GDM1 (cell line): ENCODE measurements around the gene RNASEH2B.
A peak's percentile ranks its signal among the peaks of the same experiment; 100 is the strongest.

Experiments used
- DNase-seq: peaks from one replicate; lab custom pipeline; 2025; lab: John Stamatoyannopoulos, UW

The RNASEH2B gene

GRCh38 chr13:50940509-50940908, 30.9 kb downstream of the RNASEH2B start:
- no peak for DNase-seq

- DNase-seq, result no peak
Observed at GRCh38 chr13:50941146-50941545, 31.6 kb downstream of the RNASEH2B start.

DNA sequence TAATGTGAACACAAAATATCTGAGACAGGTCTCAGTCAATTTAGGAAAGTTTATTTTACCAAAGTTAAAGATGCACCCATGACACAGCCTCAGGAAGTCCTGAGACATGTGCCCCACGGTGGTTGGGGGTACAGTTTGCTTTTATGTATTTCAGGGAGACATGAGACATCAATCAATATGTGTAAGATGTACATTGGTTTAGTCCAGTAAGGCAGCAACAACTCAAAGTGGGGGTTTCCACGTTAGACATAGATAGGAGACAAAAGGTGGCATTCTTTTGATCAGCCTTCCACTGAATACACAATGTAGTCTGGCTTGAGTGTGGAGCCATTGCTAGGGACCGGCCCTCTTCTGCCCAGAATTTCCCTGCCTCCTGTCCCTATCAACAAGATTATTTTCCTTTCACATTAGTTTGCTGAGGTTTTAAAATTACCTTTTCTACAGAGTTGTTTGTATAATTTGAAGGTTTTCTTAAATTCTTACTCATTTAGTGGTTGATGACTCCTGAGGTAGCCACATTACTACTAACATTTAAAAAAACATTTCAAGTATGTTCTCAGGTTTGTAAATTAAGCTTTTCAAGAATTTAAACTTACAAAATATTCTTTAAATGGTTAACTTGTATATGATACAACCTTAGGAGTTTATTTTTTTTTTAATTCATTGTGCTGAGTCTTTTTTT, 33.2 kb downstream of the RNASEH2B start:
- DNase-seq, result no peak

- DNase-seq, result no peak
Observed at GRCh38 chr13:50945669-50946068, 36.1 kb downstream of the RNASEH2B start.

- DNase-seq, result no peak
Observed at GRCh38 chr13:50948601-50949000, 39.0 kb downstream of the RNASEH2B start.

DNA sequence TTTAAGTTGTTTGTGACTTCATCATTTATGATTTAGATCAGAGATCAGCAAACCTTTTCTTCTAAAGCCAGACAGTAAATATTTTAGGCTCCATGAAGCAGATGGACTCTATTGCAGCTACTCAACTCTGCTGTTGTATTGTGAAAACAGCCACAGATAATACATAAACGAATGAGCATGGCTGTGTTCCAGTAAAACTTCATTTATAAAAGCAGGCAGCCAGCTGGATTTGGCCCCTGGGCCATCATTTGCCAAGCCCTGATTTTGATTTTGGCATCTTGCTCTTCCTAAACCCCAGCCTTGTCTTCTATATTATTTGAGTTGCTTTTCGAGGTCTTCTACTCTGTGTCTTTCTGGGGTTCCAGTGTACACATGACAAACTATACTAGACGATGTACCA, 41.3 kb downstream of the RNASEH2B start:
- no peak for DNase-seq

DNA sequence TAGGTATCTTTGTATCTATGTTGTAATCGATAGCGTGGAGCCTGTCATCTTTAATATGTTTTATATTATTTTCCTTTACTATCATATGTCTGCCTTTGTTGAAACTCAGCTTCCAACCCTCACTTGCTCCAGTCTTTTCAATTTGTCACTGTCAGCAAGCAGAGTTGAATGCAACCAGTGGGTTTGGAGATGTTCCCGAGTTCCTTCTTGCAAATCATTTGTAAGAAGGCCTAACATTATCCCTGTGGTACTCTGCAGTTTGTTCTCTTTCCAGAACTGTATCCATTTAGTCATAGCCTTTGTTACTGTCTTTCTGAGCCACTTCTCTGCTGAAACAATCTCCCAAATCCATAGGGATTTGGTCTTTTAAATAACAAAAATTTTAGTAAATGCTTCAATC, 41.8 kb downstream of the RNASEH2B start:
- no peak for DNase-seq

- no peak for DNase-seq
Observed at GRCh38 chr13:50955241-50955640, 45.6 kb downstream of the RNASEH2B start.

GRCh38 chr13:50955798-50956197, 46.2 kb downstream of the RNASEH2B start:
- no peak for DNase-seq

- no peak for DNase-seq
Observed at GRCh38 chr13:50957620-50958019, 48.0 kb downstream of the RNASEH2B start.

GRCh38 chr13:50969691-50970090, 60.1 kb downstream of the RNASEH2B start:
- peak; percentile 17 for DNase-seq

DNA sequence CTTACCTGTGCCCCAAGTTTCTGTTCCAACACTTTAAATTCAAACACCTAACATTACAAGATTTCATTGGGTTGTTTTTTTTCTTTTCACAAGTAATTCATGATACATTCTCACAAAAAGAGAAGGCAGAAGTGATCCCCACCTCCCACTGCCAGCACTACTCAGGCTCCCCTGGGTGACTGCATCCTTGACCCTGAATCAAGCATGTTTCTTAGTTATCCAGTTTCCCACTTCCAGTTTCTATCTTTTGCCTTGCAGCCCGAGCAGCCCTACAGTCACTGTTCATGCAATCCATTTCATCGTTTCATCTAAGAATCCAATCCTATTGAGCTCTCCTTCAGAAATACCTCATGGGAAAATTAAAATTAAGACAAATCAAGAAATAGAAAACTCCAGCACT, 61.4 kb downstream of the RNASEH2B start:
- no peak for DNase-seq

DNA sequence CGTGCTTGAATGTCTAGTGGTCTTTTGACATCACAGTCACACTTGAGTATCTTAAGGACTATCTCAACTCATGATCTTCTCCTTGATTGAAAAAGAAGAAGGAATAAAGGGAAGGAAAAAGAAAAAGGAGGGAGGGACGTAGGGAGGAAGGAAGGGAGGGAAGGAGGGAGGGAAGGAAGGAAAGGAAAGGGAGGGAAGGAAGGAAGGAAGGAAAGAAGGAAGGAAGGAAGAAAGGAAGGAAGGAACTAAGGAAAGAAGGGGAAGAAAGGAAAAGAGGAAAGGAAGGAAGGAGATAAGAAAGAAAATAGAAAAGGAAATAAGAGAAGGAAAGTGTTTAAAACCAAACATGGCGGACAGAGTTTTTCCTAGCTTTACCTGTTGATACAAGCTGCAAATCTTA, 64.7 kb downstream of the RNASEH2B start:
- no peak for DNase-seq

GRCh38 chr13:50979187-50979586, 69.6 kb downstream of the RNASEH2B start:
- DNase-seq, result peak; percentile 22

GRCh38 chr13:50981686-50982085, 72.1 kb downstream of the RNASEH2B start:
- no peak for DNase-seq

GRCh38 chr13:50989476-50989875, 79.9 kb downstream of the RNASEH2B start:
- DNase-seq, result no peak

DNA sequence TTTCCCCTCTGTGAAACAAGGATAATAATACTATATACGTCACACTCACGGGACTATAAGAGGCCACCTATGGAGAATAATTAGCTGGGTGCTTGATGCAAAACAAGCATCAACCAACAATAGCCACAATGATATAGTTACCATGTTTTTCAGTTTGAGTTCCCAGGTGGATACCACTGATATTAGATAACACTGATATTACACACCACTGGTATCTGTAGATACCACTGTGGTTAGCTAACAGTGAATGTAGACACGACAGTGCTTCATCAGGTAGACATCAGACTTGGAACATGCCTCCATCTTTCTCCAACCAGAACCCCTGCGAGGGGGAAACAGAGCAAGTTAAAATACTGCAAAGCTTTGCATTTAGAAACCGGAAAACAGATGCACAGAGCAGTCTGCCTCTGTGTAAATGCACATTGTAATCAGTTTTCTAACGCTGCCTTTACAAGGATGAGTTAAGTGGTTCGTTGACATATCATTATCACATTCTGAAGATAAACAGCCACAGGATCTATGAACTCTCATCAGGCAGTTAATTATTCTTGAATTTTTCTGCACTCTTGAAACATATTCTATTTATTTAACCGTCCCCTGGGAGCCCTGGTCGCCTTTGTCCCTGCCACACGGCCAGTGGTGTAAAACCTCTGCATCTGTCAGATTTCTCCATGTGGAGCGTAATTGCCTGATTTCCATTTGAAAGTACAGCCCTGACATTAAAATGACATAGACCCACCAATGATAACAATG, 80.7 kb downstream of the RNASEH2B start:
- DNase-seq, result no peak

GRCh38 chr13:50990818-50991506, 81.4 kb downstream of the RNASEH2B start:
- no peak for DNase-seq

DNA sequence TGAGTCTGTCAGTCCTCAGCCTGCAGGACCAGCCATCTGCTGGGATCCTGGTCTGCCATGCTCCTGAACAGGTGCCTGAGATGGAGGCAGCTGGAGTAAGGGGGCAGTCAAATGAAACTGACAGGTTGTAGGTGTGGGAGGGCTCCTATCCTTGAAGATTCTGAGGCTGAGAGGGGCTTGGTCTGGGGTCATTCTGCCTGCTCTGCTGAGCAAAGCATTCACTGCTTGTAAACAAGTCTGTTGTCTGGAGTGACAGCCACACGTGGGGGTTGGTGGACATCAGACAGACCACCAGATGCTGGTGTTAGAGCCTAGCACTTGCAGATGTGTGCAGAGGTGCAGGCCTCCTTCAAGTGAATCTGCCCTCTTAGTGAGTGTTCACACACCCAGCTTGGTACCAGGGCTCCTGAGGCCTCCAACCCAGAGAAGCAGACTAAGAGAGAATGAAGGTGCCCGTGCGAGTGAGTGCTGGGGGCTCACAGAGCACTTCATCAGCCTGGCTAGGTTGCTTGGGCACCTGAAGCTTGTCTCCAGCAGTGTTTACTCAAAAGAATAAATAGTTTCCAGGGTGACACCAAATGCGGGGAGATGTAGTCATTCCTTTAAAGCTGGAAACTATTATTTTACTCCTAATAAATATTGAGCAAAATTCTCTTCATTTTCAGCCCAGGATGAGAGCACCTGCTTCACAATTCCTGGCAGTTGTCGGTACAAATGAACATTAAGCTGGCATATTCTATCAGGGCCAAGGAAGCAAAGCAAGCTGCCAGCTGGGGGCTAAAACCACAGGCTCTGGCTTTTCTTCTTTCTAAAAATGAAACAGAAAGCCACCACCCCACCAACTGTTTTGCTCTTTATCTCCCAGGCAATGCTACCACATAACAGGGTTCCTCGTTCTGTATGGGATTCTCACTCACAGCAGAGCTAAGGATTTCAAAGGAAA, 82.3 kb downstream of the RNASEH2B start:
- peak; percentile 67 for DNase-seq

- DNase-seq, result no peak
Observed at GRCh38 chr13:50993371-50993770, 83.8 kb downstream of the RNASEH2B start.

DNA sequence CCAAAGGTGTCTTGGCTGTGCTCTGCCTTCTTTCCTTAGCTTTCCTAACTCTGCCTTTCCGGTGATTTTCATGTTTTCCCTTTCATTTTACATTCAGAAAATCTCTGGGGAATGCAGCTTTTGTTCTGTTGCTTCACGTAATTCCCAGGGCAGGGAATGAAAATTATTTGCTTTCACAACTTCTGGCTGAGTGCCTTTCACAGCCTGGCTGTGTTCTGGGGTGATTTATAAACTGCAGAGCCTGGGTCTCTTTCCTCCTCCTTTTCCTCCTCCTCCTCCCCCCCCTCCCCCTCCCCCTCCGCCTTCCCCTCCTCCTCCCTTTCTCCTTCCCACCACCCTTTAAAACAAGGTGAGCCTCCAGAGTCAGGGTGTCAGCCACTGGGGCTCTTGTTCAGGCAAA, 84.3 kb downstream of the RNASEH2B start:
- DNase-seq, result no peak

GRCh38 chr13:50994651-50995050, 85.1 kb downstream of the RNASEH2B start:
- DNase-seq, result no peak
